Gastroesophageal sphincter (tissue), 3 donors: ENCODE results near the gene SLK.

Experiments
- CTCF ChIP-seq, 4 experiments: fragments of 200-600 bp in 2 of 4; fragments of 450-650 bp in 2 of 4; sonication (generic) in 1 of 4; IDR thresholded peaks; one replicate each; pipeline ENCODE4 v1.5.1; 2017 to 2019; ENCODE audit warnings: antibody characterized with exemption in 4 of 4, mild to moderate bottlenecking in 2 of 4, moderate library complexity in 2 of 4
- EP300 ChIP-seq: sonication (generic); formaldehyde crosslinking; IDR thresholded peaks from one replicate; pipeline ENCODE4 v1.6.1; 2017; ENCODE audit warnings: antibody characterized with exemption, mild to moderate bottlenecking
- POLR2A ChIP-seq, 2 donors: fragments of 450-650 bp; IDR thresholded peaks; one replicate each; pipeline ENCODE4 v1.6.1; 2017; ENCODE audit warnings: antibody characterized with exemption in 2 of 2, mild to moderate bottlenecking in 2 of 2, moderate library complexity in 1 of 2
- POLR2AphosphoS5 ChIP-seq: sonication (generic); formaldehyde crosslinking; IDR thresholded peaks from one replicate; pipeline ENCODE4 v1.6.1; 2017; ENCODE audit warnings: antibody characterized with exemption

- TF ChIP-seq POLR2AphosphoS5 (no peak), CTCF (IDR thresholded peaks at IDR 0.05) (no peak), EP300 (no peak), POLR2A (IDR thresholded peaks at IDR 0.05) (no peak)
These were observed 105.8 kb downstream of the SLK start for GRCh38 chr10:104072786-104073185.
